ENCODE results near the gene DUOXA2. TPM values are rescaled to one million over a fixed set of nuclear protein-coding genes. Genes with fewer than 3 reads are reported as not detected.

The DUOXA2 gene
- total RNA-seq, 1 experiment from 2014 or later, result not detected

- Mint-ChIP-seq H3K36me3 (ENCODE audit: insufficient read depth, unreplicated experiment) (peaks cover 6% of the 10 kb centered on the region), H3K27ac (ENCODE audit: unreplicated experiment) (no peak overlapping the region), H3K4me1 (ENCODE audit: low read depth, unreplicated experiment) (peaks cover 9% of the 10 kb centered on the region), H3K27me3 (ENCODE audit: unreplicated experiment) (no peaks in the 10 kb centered on the region), H3K9me3 (ENCODE audit: low read depth, unreplicated experiment) (no peaks in the 10 kb centered on the region), H3K4me3 (ENCODE audit: low read depth, unreplicated experiment) (no peak overlapping the region)
- BruUV-seq (replicated peaks), result no TSS peak
- CTCF ChIA-PET, result interaction anchor here (1.7 kb wide), 1 partner anchor 31 kb away, joined by 6 read pairs; no protein-coding TSS in a partner anchor
- DNase-seq, result no peak
- TF ChIP-seq, protein P1, sequence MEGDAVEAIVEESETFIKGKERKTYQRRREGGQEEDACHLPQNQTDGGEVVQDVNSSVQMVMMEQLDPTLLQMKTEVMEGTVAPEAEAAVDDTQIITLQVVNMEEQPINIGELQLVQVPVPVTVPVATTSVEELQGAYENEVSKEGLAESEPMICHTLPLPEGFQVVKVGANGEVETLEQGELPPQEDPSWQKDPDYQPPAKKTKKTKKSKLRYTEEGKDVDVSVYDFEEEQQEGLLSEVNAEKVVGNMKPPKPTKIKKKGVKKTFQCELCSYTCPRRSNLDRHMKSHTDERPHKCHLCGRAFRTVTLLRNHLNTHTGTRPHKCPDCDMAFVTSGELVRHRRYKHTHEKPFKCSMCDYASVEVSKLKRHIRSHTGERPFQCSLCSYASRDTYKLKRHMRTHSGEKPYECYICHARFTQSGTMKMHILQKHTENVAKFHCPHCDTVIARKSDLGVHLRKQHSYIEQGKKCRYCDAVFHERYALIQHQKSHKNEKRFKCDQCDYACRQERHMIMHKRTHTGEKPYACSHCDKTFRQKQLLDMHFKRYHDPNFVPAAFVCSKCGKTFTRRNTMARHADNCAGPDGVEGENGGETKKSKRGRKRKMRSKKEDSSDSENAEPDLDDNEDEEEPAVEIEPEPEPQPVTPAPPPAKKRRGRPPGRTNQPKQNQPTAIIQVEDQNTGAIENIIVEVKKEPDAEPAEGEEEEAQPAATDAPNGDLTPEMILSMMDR (IDR thresholded peaks at IDR 0.05; ENCODE audit: unreplicated experiment), result no peak
- intact Hi-C loops (cut with micrococcal nuclease; ENCODE audit: unreplicated experiment), result no loop called here
Observed at GRCh38 chr15:45149060-45149459, 34.9 kb downstream of the DUOXA2 start.

DNA sequence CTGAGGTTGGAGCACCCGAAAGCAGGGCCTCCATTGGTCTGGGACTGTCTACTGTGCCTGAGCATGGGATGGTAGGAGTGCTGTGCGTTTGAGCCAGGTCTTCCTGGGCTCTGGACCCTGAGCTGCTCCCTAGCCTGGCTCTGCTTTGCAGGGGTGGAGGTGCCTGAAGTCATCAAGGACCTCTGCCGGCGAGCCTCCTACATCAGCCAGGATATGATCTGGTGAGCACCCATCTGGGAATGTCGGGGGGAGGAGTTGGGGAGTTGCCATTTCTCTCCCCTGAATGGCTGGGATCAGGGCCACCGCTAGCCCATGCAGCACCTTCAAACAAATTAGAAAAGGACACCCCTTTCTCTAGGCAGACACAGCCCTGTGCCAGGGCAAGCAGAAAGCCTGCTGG is 36.4 kb downstream of the DUOXA2 start:
- Mint-ChIP-seq H3K4me1 (ENCODE audit: low read depth, unreplicated experiment) (peaks cover 9% of the 10 kb centered on the region), H3K4me3 (ENCODE audit: low read depth, unreplicated experiment) (no peak overlapping the region), H3K9me3 (ENCODE audit: low read depth, unreplicated experiment) (no peaks in the 10 kb centered on the region), H3K27ac (ENCODE audit: unreplicated experiment) (no peak overlapping the region), H3K36me3 (ENCODE audit: insufficient read depth, unreplicated experiment) (peaks cover 6% of the 10 kb centered on the region), H3K27me3 (ENCODE audit: unreplicated experiment) (no peaks in the 10 kb centered on the region)
- CTCF ChIA-PET, result interaction anchor here (1.7 kb wide), 1 partner anchor 32 kb away, joined by 6 read pairs; no protein-coding TSS in a partner anchor
- TF ChIP-seq, protein P1 (IDR thresholded peaks at IDR 0.05; ENCODE audit: unreplicated experiment), result no peak
- DNase-seq, result no peak
- intact Hi-C loops (cut with micrococcal nuclease; ENCODE audit: unreplicated experiment), result no loop called here
- no TSS peak for BruUV-seq (replicated peaks)

DNA sequence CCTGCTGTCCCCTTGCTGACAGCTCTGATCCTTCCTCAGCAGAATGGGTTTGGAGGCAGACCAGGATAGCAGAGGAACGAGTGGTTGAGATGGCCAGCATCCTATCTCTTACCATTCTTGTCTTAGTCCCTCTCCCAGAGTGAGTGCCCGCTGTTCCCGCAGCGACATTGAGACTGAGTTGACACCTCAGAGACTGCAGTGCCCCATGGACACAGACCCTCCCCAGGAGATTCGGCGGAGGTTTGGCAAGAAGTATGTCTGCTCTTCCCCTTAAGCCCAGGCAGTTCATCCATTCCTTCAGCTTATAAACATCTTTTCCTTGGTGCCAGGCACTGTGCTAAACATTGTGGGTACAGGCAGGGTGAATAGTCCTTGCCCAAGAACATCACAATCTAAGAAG is 36.9 kb downstream of the DUOXA2 start:
- peaks cover 6% of the 10 kb centered on the region for H3K36me3 Mint-ChIP-seq (ENCODE audit: insufficient read depth, unreplicated experiment)
- TF ChIP-seq, protein P1 (IDR thresholded peaks at IDR 0.05; ENCODE audit: unreplicated experiment), result no peak
- H3K9me3 Mint-ChIP-seq (ENCODE audit: low read depth, unreplicated experiment), result no peaks in the 10 kb centered on the region
- no peak for DNase-seq
- peaks cover 4% of the 10 kb centered on the region for H3K4me1 Mint-ChIP-seq (ENCODE audit: low read depth, unreplicated experiment)
- CTCF ChIA-PET, result no interaction called here
- H3K27me3 Mint-ChIP-seq (ENCODE audit: unreplicated experiment), result no peaks in the 10 kb centered on the region
- BruUV-seq (replicated peaks), result no TSS peak
- no peak overlapping the region for H3K27ac Mint-ChIP-seq (ENCODE audit: unreplicated experiment)
- intact Hi-C loops (cut with micrococcal nuclease; ENCODE audit: unreplicated experiment), result no loop called here
- H3K4me3 Mint-ChIP-seq (ENCODE audit: low read depth, unreplicated experiment), result no peak overlapping the region

DNA sequence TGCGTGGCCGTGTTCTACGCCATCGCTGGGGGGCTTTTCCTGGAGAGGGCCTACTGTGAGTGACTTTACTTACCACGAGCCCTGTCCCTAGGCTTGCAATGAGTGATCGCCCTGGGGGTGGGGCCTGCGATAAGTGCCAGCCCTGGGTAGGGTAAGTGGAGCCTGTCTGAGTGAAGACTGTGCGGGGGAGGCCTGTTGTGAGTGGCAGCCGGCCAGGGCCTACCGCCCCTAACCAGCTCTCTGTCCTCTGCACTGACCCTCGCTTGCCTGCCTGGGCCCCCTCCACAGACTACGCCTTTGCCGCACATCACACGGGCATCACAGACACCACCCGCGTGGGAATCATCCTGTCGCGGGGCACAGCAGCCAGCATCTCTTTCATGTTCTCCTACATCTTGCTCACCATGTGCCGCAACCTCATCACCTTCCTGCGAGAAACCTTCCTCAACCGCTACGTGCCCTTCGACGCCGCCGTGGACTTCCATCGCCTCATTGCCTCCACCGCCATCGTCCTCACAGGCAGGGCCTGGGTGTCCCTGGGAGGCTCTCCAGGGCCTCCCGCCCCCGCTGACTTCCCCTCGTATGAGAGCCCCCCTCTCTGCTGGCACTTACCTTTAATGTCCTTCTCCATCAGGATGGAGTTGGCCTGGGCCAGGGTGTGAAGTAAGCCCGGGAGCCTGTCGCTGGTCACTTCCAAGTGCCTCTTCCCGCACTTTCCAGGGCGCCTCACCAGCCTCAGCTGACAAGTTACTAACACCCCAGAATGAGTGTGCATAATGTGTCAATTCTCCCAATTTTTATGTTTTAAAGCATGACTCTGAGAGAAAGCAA is 38.1 kb downstream of the DUOXA2 start:
- CTCF ChIA-PET, result no interaction called here
- TF ChIP-seq, protein P1 (IDR thresholded peaks at IDR 0.05; ENCODE audit: unreplicated experiment), result no peak
- Mint-ChIP-seq H3K27me3 (ENCODE audit: unreplicated experiment) (no peaks in the 10 kb centered on the region), H3K27ac (ENCODE audit: unreplicated experiment) (no peak overlapping the region), H3K36me3 (ENCODE audit: insufficient read depth, unreplicated experiment) (peaks cover 6% of the 10 kb centered on the region), H3K9me3 (ENCODE audit: low read depth, unreplicated experiment) (no peaks in the 10 kb centered on the region), H3K4me1 (ENCODE audit: low read depth, unreplicated experiment) (no peaks in the 10 kb centered on the region), H3K4me3 (ENCODE audit: low read depth, unreplicated experiment) (no peak overlapping the region)
- intact Hi-C loops (cut with micrococcal nuclease; ENCODE audit: unreplicated experiment), result no loop called here
- no peak for DNase-seq
- no TSS peak for BruUV-seq (replicated peaks)
